NCI-H2196 treated with DMSO at 0.1 percent for 48 hours (cell line): ENCODE measurements around the gene FASTK.
A peak's percentile ranks its signal among the peaks of the same experiment; 100 is the strongest.

Experiments used
- DNase-seq: peaks from one replicate; lab custom pipeline; 2025; ENCODE audit not compliant: unreplicated experiment; lab: John Stamatoyannopoulos, UW

Gene FASTK

GRCh38 chr7:151118108-151119054 is 37.8 kb upstream of the FASTK start:
- DNase-seq: no peak

DNA sequence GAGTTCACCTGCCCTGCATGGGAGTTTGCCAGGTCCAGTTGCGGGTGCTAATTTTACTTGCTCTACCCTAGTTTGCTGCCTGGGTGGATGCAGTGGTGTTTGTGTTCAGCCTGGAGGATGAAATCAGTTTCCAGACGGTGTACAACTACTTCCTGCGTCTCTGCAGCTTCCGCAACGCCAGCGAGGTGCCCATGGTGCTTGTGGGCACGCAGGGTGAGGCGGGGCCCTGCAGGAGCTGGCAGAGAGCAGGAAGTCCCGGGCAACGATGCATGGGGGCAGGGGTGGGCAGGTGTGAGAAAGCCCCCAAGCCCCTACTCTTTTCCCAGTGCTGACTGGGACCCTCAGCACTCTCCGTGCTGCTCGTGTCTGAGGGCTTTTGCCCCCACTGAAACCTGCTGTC is 37.0 kb upstream of the FASTK start:
- no peak for DNase-seq

DNA sequence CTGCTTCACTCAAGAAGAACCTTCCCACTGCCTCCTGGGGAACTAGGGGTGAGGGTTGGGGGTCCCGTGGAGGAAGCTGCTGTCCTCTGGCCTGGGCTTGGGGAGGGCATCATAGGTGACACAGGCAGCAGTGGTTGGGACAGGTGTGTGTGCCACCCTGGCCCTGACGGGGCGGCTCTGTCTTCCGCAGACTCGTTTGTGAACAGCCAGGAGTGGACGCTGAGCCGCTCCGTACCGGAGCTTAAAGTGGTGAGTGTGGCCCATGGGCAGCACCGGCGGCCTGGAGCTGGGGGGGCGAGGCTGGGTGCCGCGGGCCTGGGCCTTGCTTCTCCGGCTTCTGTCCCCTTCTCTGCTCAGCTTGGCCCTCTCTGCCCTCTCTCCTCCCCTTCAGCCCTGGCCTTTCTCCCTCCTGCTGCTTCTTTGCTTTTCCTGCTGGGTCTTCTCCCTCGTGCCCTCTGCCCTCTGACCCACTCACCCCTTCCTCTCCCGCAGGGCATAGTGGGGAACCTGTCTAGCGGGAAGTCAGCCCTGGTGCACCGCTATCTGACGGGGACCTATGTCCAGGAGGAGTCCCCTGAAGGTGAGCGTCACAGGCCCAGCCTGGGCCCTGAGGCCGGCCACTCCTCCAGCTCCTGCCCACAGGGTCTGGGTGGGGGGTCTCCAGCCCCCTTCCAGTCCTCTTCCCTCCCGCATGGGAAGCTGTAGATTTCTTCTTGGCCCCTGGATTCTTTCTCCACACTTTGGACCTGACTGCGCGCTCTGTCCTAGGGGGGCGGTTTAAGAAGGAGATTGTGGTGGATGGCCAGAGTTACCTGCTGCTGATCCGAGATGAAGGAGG is 36.2 kb upstream of the FASTK start:
- DNase-seq: no peak

GRCh38 chr7:151115836-151116418 is 35.3 kb upstream of the FASTK start:
- DNase-seq: no peak

DNA sequence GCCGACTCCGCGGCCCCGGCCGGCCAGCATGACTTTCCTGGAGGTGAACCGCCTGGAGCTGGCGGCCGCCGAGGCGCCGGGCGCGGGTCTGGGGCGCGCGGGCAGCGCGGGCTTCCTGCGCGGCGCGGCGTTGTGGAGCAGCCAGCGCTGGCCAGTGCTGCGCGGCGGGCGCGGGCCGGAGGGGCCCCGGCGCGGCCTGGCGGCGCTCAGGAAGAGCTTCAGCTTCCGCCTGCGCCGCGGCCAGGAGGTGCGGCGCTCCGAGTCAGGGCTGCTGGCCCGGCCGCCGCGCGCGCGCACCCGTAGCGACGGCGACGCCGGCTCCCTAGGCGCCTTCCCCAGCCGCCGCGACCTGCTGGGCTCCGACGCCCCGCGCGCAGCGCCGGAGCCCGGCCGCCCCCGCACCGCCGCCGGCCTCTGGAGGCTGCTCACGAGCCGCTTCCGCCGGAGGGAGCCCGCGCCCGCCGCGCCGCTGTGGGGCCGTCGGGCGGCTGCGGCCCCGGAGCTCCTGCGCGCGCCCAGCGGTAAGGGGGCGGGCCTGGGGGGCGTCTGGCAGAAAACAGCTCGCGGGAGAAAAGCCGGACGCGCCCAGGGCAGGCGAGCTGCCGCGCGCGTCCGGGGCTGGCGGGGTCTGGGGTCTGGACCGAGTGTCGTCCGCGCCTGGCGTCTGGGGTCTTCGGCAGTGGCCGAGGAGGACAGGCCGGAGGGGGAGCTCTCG is 34.7 kb upstream of the FASTK start:
- DNase-seq: no peak

DNA sequence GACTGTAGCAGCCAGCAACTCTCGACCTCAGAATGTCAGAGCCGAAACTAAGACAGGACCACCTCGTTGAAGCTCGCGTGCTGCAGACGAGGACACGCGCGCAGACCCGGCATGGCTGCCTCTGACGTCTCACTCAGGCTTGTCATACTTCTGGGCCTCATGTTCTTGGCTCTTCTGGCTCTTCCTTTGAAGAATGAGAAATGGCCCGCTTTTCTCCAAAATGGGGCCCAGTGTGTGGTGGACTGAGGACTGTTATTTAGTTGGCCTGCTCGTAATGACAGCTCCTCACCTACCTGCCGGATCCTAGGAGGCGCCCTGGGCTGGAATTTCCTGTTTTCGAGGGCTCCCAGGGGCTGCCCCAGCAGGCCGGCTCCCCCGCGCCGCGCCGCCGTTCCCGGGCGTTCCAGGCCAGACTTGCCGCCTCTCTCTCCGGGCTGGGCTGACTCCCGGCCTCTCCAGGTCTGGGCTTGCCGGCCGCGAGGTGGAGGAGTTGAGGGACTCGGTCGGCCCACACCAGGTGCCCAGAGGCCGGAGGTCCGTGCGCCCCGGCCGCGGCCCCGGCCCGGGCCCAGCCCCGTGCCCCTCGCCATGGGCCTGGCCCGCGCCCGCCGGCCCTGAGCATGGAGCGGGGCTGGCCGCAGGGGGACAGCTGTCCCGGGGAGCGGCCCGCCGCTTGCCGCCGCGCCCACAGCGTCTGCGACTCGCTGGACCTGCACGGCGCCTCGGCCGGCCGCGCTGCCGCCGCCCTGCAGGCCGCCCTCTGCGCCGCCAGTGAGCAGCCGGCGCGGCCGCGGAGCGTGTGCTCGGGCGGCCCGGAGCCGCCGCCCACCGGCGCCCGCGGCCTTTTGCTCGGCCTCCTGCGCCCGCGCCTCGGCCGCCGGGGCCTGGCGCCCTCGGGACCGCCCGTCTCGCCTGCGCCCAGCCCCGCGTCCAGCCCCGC is 33.8 kb upstream of the FASTK start:
- no peak for DNase-seq

GRCh38 chr7:151113344-151114150 is 32.9 kb upstream of the FASTK start:
- DNase-seq: no peak

- peak; percentile 6 for DNase-seq
These were observed 30.5 kb upstream of the FASTK start for GRCh38 chr7:151110941-151111645.

GRCh38 chr7:151110236-151110940 is 29.8 kb upstream of the FASTK start:
- no peak for DNase-seq

DNA sequence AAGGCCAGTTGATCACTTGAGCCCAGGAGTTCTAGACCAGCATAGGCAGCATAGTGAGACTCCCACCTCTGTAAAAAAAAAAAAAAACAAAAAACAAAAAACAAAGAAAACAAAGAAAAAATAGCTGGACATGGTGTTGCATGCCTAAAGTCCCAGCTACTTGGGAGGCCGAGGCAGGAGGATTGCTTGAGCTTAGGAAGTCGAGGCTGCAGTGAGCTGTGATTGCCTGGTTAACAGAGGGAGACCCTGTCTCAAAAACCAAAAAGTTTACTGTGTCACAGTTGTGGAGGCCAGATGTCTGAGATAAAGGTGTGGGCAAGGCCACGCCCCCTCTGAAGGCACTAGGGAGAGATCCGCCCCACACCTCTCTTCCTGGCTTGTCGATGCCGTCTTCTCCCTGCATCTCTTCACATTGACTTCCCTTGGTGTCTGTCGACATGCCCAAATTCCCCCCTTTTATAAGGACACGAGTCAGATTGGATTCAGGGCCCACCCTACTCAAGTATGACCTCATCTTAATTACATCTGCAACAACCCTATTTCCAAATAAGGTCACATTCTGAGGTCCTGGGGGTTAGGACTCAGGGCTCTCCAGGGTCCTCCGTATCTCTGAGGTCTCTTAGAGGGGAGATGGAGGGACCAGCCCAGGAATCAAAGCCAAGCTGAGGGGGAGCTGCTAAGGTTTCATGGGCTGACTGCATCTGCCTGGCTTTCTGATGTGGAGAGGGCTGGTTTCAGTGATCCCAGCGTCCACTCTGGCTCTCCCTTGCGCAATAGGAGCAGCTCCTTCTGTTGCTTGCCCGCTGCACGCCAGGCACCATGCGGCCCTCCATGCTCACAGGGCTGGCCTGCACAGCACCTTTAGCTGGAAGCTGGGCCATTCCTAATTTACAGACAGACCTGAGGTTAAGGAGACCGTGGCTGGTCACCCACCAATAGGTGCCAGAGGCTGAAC is 28.8 kb upstream of the FASTK start:
- DNase-seq: no peak

DNA sequence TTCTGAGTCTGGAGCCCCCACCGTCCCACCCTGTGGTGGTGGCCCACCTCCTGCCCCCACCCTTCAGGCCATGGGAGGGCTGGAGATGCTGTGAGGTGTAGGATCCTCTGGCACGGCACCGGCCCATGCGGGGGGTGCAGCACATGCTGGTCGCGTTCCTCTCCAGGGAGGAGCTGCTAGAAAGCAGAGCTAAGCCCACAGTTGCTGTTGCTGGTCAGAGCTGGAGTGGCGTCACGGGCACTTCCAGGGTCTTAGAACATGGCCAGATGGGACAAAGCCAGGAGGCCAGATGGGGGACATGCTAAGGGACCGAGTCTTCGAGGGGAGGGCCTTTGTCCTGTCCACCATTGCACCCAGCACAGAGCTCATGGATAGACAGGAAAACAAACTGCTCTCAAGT is 27.3 kb upstream of the FASTK start:
- no peak for DNase-seq

GRCh38 chr7:151104411-151105235 is 24.0 kb upstream of the FASTK start:
- no peak for DNase-seq

- DNase-seq: no peak
These were observed 23.4 kb upstream of the FASTK start for GRCh38 chr7:151103973-151104372.

GRCh38 chr7:151102991-151103390 is 22.4 kb upstream of the FASTK start:
- DNase-seq: no peak

- no peak for DNase-seq
These were observed 21.2 kb upstream of the FASTK start for GRCh38 chr7:151101621-151102396.
